OCI-LY7 (cell line): ENCODE data around the gene ACTL9.

ENCODE experiments used
- EZH2phosphoT487 ChIP-seq: fragments of 200-600 bp; sonication (generic); IDR thresholded peaks from 2 replicates; pipeline ENCODE4 v1.6.1; 2018; ENCODE audit warnings: low read depth, borderline replicate concordance, mild to moderate bottlenecking, mixed run types, antibody characterized with exemption, low read length, moderate library complexity, mixed read lengths
- TF ChIP-seq, protein P1 (sequence below): fragments of 200-600 bp; sonication (generic); conservative IDR thresholded peaks from 2 replicates; pipeline ENCODE4 v1.5.1; 2014; ENCODE audit warnings: mild to moderate bottlenecking, antibody characterized with exemption, low read length, moderate library complexity, mixed read lengths

DNA sequence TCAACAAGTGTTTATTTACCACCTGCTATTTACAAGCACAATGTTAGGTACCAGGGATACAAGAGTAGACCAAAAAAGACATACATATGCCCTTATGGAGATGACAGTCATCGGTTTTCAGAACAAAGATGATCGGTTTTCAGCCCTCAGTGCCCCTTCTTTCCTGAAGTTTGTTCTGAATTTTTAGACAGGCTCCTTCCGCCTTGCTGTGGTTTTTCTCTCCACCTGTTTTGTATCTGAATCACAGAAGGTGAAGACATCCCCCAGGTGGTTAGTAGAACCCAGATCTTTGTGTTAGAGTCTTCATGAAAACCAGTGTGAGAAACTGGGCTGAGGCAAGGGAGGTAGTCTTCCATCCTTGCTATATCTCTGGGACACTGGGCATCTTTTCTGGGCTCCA is 23.5 kb downstream of the ACTL9 start:
- TF ChIP-seq, protein P1, sequence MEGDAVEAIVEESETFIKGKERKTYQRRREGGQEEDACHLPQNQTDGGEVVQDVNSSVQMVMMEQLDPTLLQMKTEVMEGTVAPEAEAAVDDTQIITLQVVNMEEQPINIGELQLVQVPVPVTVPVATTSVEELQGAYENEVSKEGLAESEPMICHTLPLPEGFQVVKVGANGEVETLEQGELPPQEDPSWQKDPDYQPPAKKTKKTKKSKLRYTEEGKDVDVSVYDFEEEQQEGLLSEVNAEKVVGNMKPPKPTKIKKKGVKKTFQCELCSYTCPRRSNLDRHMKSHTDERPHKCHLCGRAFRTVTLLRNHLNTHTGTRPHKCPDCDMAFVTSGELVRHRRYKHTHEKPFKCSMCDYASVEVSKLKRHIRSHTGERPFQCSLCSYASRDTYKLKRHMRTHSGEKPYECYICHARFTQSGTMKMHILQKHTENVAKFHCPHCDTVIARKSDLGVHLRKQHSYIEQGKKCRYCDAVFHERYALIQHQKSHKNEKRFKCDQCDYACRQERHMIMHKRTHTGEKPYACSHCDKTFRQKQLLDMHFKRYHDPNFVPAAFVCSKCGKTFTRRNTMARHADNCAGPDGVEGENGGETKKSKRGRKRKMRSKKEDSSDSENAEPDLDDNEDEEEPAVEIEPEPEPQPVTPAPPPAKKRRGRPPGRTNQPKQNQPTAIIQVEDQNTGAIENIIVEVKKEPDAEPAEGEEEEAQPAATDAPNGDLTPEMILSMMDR, result no peak
- TF ChIP-seq EZH2phosphoT487, result no peak
